Measurements from ENCODE around the gene MYO9A.

DNA sequence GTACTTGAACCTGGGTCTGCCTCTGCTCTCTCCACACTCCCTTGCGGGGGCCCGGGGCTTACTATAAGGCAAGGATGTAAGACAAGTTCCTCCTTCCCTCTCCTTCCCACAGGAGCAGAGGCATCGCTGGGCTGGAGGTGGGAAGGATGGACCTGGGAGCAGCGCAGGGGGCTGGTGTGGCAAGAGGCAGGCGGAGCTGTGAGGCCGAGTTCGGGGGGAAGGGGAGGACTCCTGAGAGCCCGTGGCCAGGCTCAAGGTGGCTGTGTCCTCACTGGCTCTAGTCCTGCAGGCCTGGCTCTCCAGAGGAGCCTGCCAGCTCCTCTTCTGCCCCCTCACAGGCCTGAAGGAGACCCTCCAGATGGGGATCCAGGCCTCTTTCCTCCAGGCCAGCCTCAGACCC lies 308.6 kb downstream of the MYO9A start:
- TF ChIP-seq, protein P1, sequence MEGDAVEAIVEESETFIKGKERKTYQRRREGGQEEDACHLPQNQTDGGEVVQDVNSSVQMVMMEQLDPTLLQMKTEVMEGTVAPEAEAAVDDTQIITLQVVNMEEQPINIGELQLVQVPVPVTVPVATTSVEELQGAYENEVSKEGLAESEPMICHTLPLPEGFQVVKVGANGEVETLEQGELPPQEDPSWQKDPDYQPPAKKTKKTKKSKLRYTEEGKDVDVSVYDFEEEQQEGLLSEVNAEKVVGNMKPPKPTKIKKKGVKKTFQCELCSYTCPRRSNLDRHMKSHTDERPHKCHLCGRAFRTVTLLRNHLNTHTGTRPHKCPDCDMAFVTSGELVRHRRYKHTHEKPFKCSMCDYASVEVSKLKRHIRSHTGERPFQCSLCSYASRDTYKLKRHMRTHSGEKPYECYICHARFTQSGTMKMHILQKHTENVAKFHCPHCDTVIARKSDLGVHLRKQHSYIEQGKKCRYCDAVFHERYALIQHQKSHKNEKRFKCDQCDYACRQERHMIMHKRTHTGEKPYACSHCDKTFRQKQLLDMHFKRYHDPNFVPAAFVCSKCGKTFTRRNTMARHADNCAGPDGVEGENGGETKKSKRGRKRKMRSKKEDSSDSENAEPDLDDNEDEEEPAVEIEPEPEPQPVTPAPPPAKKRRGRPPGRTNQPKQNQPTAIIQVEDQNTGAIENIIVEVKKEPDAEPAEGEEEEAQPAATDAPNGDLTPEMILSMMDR (IDR thresholded peaks at IDR 0.05) = no peak
- TF ChIP-seq POLR2A (IDR thresholded peaks at IDR 0.05) = no peak
